Nephron progenitor cell (in vitro differentiated cells): Measurements from ENCODE around the gene CDH5.
A peak's percentile ranks its signal among the peaks of the same experiment; 100 is the strongest.

Source experiments
- DNase-seq: peaks from one replicate; pipeline ENCODE4 v3.0.0; 2021
- H3K27ac Mint-ChIP-seq: 2 replicates; pipeline ENCODE4 v1.8.0; 2021; ENCODE audit warnings: mild to moderate bottlenecking, moderate library complexity, mixed read lengths
- H3K27me3 Mint-ChIP-seq: 2 replicates; pipeline ENCODE4 v1.8.0; 2021; ENCODE audit warnings: mild to moderate bottlenecking, low read depth, mixed read lengths; ENCODE audit not compliant: poor library complexity
- H3K36me3 Mint-ChIP-seq: 2 replicates; pipeline ENCODE4 v1.8.0; 2021; ENCODE audit warnings: low read depth, mixed read lengths
- H3K4me1 Mint-ChIP-seq: 2 replicates; pipeline ENCODE4 v1.8.0; 2021; ENCODE audit warnings: mixed read lengths
- H3K4me3 Mint-ChIP-seq: 2 replicates; pipeline ENCODE4 v1.8.0; 2021; ENCODE audit warnings: mild to moderate bottlenecking, moderate library complexity, mixed read lengths
- H3K9me3 Mint-ChIP-seq: 2 replicates; pipeline ENCODE4 v1.8.0; 2021; ENCODE audit warnings: mild to moderate bottlenecking, moderate library complexity, mixed read lengths
- TF ChIP-seq, protein P1 (sequence below): fragments of 200-600 bp; sonication (generic); IDR thresholded peaks from 2 replicates; pipeline ENCODE4 v1.5.0; 2021; ENCODE audit warnings: antibody characterized with exemption

CDH5 gene

DNA sequence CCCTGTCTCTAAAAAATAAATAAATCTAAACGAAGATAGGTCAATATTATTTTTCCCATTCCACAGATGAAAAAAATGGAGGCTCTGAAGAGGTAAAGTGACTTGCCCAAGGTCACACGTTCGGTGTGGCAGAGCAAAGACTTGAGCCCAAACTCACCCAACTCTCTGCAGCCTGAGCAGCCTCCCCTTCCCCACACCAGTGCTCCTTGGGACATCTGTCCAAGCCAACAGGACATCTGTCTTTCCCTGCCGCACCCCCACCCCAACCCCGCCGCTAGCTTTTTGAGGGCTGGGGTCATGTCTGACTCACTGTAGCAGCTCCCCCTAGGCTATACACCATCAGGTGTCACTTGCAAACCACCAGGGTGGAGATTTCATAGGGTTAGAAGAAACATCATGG lies 55.4 kb downstream of the CDH5 start:
- Mint-ChIP-seq H3K36me3 (peaks cover 3% of the 10 kb centered on the region), H3K4me3 (no peak overlapping the region), H3K27me3 (peaks cover 81% of the 10 kb centered on the region), H3K9me3 (peaks cover 17% of the 10 kb centered on the region), H3K27ac (no peak overlapping the region), H3K4me1 (peaks cover 15% of the 10 kb centered on the region)
- no peak for DNase-seq
- TF ChIP-seq, protein P1, sequence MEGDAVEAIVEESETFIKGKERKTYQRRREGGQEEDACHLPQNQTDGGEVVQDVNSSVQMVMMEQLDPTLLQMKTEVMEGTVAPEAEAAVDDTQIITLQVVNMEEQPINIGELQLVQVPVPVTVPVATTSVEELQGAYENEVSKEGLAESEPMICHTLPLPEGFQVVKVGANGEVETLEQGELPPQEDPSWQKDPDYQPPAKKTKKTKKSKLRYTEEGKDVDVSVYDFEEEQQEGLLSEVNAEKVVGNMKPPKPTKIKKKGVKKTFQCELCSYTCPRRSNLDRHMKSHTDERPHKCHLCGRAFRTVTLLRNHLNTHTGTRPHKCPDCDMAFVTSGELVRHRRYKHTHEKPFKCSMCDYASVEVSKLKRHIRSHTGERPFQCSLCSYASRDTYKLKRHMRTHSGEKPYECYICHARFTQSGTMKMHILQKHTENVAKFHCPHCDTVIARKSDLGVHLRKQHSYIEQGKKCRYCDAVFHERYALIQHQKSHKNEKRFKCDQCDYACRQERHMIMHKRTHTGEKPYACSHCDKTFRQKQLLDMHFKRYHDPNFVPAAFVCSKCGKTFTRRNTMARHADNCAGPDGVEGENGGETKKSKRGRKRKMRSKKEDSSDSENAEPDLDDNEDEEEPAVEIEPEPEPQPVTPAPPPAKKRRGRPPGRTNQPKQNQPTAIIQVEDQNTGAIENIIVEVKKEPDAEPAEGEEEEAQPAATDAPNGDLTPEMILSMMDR: no peak

- Mint-ChIP-seq H3K4me3 (no peak overlapping the region), H3K9me3 (peaks cover 12% of the 10 kb centered on the region), H3K36me3 (no peaks in the 10 kb centered on the region), H3K27me3 (peaks cover 78% of the 10 kb centered on the region), H3K27ac (no peak overlapping the region), H3K4me1 (peaks cover 15% of the 10 kb centered on the region)
- TF ChIP-seq, protein P1: no peak
- no peak for DNase-seq
These were observed 55.9 kb downstream of the CDH5 start for GRCh38 chr16:66422366-66422765.

GRCh38 chr16:66423177-66423576 lies 56.7 kb downstream of the CDH5 start:
- no peak overlapping the region for H3K4me3 Mint-ChIP-seq
- H3K9me3 Mint-ChIP-seq: peaks cover 9% of the 10 kb centered on the region
- TF ChIP-seq, protein P1: no peak
- H3K27me3 Mint-ChIP-seq: peaks cover 78% of the 10 kb centered on the region
- DNase-seq: no peak
- H3K4me1 Mint-ChIP-seq: peaks cover 15% of the 10 kb centered on the region
- H3K27ac Mint-ChIP-seq: no peak overlapping the region
- H3K36me3 Mint-ChIP-seq: no peaks in the 10 kb centered on the region

GRCh38 chr16:66425651-66426050 lies 59.2 kb downstream of the CDH5 start:
- H3K27me3 Mint-ChIP-seq: peaks cover 87% of the 10 kb centered on the region

DNA sequence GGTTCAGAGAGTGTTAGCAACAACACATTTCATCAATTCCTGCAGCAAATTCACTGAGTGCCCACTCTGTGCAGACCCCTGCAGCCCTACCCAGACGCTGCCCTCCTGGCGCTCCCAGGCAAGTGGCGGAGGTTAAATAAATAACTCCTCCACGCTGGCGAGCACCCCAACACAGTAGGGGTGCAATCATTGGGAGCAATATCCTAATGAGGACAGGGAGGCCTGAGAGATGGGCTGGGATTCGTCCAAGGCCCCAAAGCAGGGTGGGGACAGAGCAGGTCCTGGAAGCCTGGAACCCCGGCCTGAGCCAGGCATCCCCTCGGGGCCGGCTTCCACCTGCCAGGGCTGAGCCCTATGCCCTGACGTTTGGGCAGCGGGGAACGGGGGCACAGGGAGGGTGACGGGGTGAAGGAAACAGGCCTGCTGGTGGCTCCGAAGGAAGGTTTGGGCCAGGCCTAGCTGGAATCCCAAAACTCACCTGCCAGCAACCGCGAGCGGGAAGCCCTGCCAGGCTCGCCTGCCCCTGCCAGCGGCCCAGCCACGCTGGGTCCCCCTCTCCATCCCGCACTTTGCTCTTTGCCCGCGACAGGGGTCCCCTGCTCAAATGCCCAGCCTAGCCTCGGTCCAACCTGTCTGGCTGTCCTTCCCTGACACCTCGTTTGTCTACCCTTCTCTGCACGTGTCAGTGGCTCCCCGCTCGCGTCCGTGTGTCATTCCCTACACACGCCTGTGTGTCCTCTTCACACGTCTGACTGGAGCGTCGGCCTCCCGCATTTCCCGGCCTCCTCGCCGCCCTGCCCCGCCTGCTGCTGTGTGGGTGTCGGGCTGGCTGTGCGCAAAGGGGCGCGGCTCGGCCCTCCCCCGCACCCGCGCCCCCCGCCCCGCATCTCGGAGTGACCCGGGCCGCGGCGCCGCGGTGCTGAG lies 59.9 kb downstream of the CDH5 start:
- H3K4me1 Mint-ChIP-seq: peaks cover 21% of the 10 kb centered on the region
- TF ChIP-seq, protein P1: no peak
- no peaks in the 10 kb centered on the region for H3K36me3 Mint-ChIP-seq
- no peak overlapping the region for H3K27ac Mint-ChIP-seq
- H3K4me3 Mint-ChIP-seq: peak overlapping the region; percentile 81
- no peak for DNase-seq
- peaks cover 9% of the 10 kb centered on the region for H3K9me3 Mint-ChIP-seq
- H3K27me3 Mint-ChIP-seq: peaks cover 90% of the 10 kb centered on the region

More at GRCh38 chr16:66425651-66426050, 59.2 kb downstream of the CDH5 start:
- H3K9me3 Mint-ChIP-seq: peaks cover 9% of the 10 kb centered on the region
- TF ChIP-seq, protein P1: no peak
- no peaks in the 10 kb centered on the region for H3K36me3 Mint-ChIP-seq
- H3K4me1 Mint-ChIP-seq: peaks cover 21% of the 10 kb centered on the region
- no peak overlapping the region for H3K27ac Mint-ChIP-seq
- no peak for DNase-seq
- H3K4me3 Mint-ChIP-seq: peak overlapping the region; percentile 58
